ENCODE results near the gene TNRC6B.

DNA sequence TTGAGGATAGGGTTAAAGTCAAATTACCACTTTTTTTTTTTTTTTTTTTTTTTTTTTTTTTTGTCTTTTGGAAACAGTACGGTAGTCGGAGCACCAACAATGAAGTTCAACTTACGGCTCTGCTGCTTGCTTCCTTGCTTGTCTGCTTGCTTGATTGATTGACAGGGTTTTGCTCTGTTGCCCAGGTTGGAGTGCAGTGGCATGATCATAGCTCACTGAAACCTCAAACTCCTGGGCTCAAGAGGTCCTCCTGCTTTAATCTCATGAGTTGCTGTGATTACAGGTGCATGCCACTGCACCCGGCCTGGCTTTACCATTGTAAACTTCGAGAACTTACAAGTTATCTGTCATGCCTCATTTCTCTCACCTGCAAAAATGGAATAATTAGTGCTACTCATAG lies 198.4 kb downstream of the TNRC6B start:
- TF ChIP-seq, protein P1, sequence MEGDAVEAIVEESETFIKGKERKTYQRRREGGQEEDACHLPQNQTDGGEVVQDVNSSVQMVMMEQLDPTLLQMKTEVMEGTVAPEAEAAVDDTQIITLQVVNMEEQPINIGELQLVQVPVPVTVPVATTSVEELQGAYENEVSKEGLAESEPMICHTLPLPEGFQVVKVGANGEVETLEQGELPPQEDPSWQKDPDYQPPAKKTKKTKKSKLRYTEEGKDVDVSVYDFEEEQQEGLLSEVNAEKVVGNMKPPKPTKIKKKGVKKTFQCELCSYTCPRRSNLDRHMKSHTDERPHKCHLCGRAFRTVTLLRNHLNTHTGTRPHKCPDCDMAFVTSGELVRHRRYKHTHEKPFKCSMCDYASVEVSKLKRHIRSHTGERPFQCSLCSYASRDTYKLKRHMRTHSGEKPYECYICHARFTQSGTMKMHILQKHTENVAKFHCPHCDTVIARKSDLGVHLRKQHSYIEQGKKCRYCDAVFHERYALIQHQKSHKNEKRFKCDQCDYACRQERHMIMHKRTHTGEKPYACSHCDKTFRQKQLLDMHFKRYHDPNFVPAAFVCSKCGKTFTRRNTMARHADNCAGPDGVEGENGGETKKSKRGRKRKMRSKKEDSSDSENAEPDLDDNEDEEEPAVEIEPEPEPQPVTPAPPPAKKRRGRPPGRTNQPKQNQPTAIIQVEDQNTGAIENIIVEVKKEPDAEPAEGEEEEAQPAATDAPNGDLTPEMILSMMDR (IDR thresholded peaks at IDR 0.05; ENCODE audit: insufficient read depth, low read depth, low read length) = no peak
- TF ChIP-seq EZH2 (IDR thresholded peaks at IDR 0.05; ENCODE audit: insufficient read depth, low read length) = no peak

All from astrocyte (in vitro differentiated cells and primary cell).